KMS-11 (cell line): ENCODE results near the gene SLC4A9.
A peak's percentile ranks its signal among the peaks of the same experiment; 100 is the strongest.

Experiments
- H2AFZ ChIP-seq: fragments of 200-600 bp; sonication (generic); 2 replicates; pipeline ENCODE4 v1.6.1; 2016; ENCODE audit warnings: antibody characterized with exemption, mixed run types, low read depth
- H3K27ac ChIP-seq: fragments of 200-600 bp; sonication (generic); 2 replicates; pipeline ENCODE4 v1.6.1; 2016; ENCODE audit warnings: mild to moderate bottlenecking, mixed run types
- H3K27me3 ChIP-seq: fragments of 200-600 bp; sonication (generic); 2 replicates; pipeline ENCODE4 v1.6.1; 2017; ENCODE audit warnings: mild to moderate bottlenecking, low read depth, mixed run types, moderate library complexity; ENCODE audit not compliant: insufficient read depth
- H3K36me3 ChIP-seq: fragments of 200-600 bp; sonication (generic); 2 replicates; pipeline ENCODE4 v1.6.1; 2017; ENCODE audit warnings: mild to moderate bottlenecking, mixed run types; ENCODE audit not compliant: insufficient read depth
- H3K4me1 ChIP-seq: fragments of 200-600 bp; sonication (generic); 2 replicates; pipeline ENCODE4 v1.6.1; 2016; ENCODE audit warnings: mild to moderate bottlenecking, low read depth, mixed run types; ENCODE audit not compliant: poor library complexity, severe bottlenecking
- H3K4me2 ChIP-seq: fragments of 200-600 bp; sonication (generic); 2 replicates; pipeline ENCODE4 v1.7.0; 2016; ENCODE audit warnings: mild to moderate bottlenecking, mixed run types
- H3K4me3 ChIP-seq: fragments of 200-600 bp; sonication (generic); IDR thresholded peaks from 2 replicates; pipeline ENCODE4 v1.6.1; 2017; ENCODE audit warnings: low read depth, low read length, mixed read lengths; ENCODE audit not compliant: insufficient read depth
- H3K79me2 ChIP-seq: fragments of 200-600 bp; sonication (generic); 2 replicates; pipeline ENCODE4 v1.6.1; 2016; ENCODE audit warnings: low read depth, mixed run types; ENCODE audit not compliant: insufficient read depth
- H3K9ac ChIP-seq: fragments of 200-600 bp; sonication (generic); 2 replicates; pipeline ENCODE4 v1.6.1; 2016; ENCODE audit warnings: mild to moderate bottlenecking, mixed run types
- H4K20me1 ChIP-seq: fragments of 200-600 bp; sonication (generic); 2 replicates; pipeline ENCODE4 v1.6.1; 2016; ENCODE audit warnings: mild to moderate bottlenecking, mixed run types; ENCODE audit not compliant: insufficient read depth
- CTCF ChIP-seq: fragments of 200-600 bp; sonication (generic); conservative IDR thresholded peaks from 2 replicates; pipeline ENCODE4 v1.6.1; 2017; ENCODE audit warnings: low read depth, mild to moderate bottlenecking, antibody characterized with exemption, low read length, moderate library complexity, mixed read lengths

The SLC4A9 gene

GRCh38 chr5:140344683-140345423 lies 15.1 kb upstream of the SLC4A9 start:
- no peak overlapping the region for H3K27ac ChIP-seq
- no peaks in the 10 kb centered on the region for H4K20me1 ChIP-seq
- H3K36me3 ChIP-seq: no peaks in the 10 kb centered on the region
- no peak overlapping the region for H2AFZ ChIP-seq
- H3K27me3 ChIP-seq: peaks cover 9% of the 10 kb centered on the region; the same call in 1 of the 2 replicates
- H3K4me2 ChIP-seq: no peak overlapping the region
- no peak overlapping the region for H3K9ac ChIP-seq
- H3K4me1 ChIP-seq: peaks cover 9% of the 10 kb centered on the region
- no peak for TF ChIP-seq CTCF
- H3K79me2 ChIP-seq: no peaks in the 10 kb centered on the region
- H3K4me3 ChIP-seq: no peak overlapping the region

GRCh38 chr5:140345919-140346347 lies 14.1 kb upstream of the SLC4A9 start:
- Histone ChIP-seq H3K27ac (no peak overlapping the region), H3K4me2 (peak overlapping the region; percentile 88), H3K36me3 (no peaks in the 10 kb centered on the region), H3K4me1 (peaks cover 9% of the 10 kb centered on the region), H3K27me3 (peaks cover 9% of the 10 kb centered on the region; the same call in 1 of the 2 replicates), H2AFZ (peak overlapping the region; percentile 50; the same call in 1 of the 2 replicates), H3K4me3 (no peak overlapping the region), H4K20me1 (no peaks in the 10 kb centered on the region), H3K9ac (no peak overlapping the region), H3K79me2 (no peaks in the 10 kb centered on the region)
- TF ChIP-seq CTCF: no peak

GRCh38 chr5:140346348-140347221 lies 13.4 kb upstream of the SLC4A9 start, which contains the start of gene HBEGF:
Gene HBEGF, minus strand, starts transcription at chr5:140346603. Its CDS starts 275 bp downstream, at chr5:140346328.
- TF ChIP-seq CTCF: peak; percentile 33; the same call in 1 of the 2 replicates
- H3K4me1 ChIP-seq: peaks cover 10% of the 10 kb centered on the region
- H2AFZ ChIP-seq: peak within 1 kb of the TSS; percentile 50
- peak within 1 kb of the TSS; percentile 88 for H3K4me2 ChIP-seq
- no peaks in the 10 kb centered on the region for H3K36me3 ChIP-seq
- H3K4me3 ChIP-seq: no peak within 1 kb of the TSS
- H3K27me3 ChIP-seq: peaks cover 9% of the 10 kb centered on the region; the same call in 1 of the 2 replicates
- no peaks in the 10 kb centered on the region for H3K79me2 ChIP-seq
- no peak within 1 kb of the TSS for H3K27ac ChIP-seq
- H3K9ac ChIP-seq: no peak within 1 kb of the TSS
- no peaks in the 10 kb centered on the region for H4K20me1 ChIP-seq

- Histone ChIP-seq H4K20me1 (no peaks in the 10 kb centered on the region), H3K9ac (no peak overlapping the region), H3K4me1 (peaks cover 14% of the 10 kb centered on the region), H3K27me3 (peaks cover 9% of the 10 kb centered on the region; the same call in 1 of the 2 replicates), H3K4me3 (no peak overlapping the region), H3K4me2 (peak overlapping the region; percentile 88; the same call in 1 of the 2 replicates), H3K36me3 (no peaks in the 10 kb centered on the region), H3K27ac (no peak overlapping the region), H2AFZ (peak overlapping the region; percentile 50; the same call in 1 of the 2 replicates), H3K79me2 (no peaks in the 10 kb centered on the region)
- TF ChIP-seq CTCF: no peak
These were observed 12.6 kb upstream of the SLC4A9 start for GRCh38 chr5:140347360-140347759.
